Stimulated activated CD8-positive, alpha-beta memory T cell treated with anti-CD3 and anti-CD28 coated beads, Interleukin-7, amount 100 ng/mL, for 24 hours (primary cell): ENCODE results near the gene LAMB3.

Source experiments
- DNase-seq: peaks from one replicate; pipeline ENCODE4 v3.0.0-alpha.2; 2020; ENCODE audit warnings: low read depth

LAMB3 gene

DNA sequence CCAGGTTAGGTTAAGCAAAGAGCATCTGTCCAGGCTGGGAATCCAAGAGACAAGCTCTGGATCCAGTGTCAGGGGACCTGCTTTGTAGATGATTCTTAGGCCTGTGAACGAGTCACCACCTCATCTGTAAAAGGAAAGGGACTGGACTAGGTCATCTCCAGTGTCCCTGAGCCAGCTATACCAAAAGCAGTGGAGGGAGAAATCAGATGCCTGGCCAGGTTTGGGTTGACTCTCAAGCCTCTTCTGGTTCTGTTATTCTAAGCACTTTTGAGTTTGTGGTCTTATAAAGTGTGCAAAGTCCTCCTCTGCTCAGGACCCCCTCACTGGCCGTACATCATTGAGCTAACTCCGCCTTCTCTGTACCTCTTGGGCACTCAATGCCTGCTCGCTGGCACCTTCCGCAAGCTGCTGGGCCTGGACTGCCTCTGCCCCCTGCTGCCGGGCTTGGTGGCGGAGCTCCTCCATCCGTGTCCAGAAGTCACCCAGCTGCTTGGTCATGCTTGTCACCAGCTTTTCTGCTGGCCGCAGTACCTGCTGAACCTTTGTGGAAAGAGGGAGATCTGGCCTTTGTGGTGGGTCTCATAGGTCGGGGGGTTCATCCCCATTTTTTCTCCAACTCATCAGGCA is 35.1 kb downstream of the LAMB3 start:
- no peak for DNase-seq

DNA sequence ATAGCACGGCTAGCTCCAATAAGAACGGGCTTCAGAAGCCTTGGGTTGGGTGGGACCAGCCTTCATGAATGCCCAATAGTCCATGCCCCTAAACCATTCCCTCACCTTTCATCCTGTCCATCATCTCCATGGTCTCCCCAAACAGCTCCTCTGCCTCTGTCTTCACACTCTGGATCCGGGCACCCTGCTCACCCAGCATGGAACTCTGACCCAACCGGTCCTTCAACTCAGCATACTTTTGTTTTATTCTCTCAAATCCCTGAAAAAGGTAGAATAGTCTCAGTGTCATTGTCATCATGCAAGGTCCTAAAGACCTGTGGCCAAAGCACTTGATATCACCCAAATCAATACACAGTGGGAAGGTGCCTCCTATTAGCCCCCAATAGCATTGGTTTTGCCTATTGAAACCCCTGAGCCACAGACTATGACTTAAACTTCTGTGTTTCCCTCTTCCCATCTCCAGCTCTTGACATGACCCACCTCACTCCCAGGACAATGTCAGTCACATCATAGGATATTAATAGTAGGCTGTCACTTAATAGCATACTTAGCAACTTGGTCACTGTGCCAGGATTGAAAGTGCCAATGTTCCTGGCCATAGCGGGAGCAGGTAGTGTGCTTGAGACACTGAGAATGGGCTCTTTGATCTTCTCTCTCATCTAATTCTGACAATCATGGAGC is 35.7 kb downstream of the LAMB3 start:
- DNase-seq = no peak

DNA sequence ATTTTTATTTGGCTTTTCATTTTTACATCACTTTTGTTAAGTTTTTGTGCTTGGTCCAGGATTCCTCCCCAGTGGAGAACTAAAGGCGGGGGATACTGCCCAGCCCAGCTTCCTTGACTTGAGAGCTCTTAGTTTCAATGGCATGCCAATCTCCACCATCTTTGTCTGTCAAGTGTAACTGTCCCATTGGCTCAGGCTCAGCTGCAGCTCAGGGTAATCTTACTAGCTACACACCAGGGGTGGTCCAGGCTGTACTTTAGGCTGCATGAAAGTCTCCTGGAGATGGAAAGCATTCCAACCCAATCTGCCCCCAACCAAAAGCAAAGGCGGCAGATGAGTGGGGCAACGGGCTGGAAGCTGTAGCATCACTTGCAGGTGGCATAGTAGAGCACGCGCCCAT is 37.3 kb downstream of the LAMB3 start:
- DNase-seq = no peak

DNA sequence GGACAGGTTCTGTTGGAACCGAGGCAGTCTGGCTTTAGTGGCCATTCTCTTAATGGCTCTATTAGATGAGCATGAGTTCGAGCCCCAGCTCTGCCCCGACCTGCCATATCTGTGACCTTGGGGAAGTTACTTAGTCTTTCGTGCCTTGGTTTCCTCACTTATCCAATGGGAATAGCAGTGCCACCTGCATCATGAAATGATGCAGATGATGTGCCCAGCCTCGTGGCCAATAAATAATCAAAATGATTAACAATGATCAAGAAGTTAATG is 38.1 kb downstream of the LAMB3 start:
- DNase-seq = no peak

DNA sequence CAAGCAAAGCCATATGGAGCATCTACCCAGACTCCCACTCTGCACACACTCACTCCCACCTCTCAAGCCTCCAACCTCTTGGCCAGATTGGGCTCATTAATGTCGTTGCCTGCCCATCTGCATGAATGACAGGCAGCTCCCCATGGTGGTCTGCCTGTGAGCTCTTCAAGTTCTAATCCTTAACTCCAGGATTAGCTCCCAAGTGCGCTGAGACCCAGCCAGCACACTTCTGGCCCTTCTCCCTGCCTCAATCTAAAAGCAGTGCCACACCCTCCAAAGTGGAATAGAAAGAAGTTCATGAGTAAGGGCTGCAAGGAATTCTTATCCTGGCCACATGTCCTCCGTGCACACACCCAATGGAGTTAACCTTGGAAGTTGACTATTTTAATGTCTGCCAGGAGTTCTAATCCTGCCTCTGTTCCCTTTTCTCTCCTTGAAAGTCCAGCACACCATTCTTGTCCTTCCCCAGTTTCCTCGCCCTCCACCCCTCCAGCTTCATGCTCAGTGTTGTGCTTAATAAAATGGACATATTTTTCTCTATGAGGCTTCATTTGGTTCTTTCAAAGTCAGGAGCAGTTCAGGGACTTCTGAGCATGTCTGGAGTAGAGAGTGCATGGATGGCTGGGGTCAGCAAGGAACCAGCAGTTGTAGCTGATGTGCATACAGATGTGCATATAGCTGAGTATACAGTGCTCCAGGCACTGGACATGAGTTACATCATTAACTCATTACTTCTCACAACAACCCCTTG is 38.6 kb downstream of the LAMB3 start:
- no peak for DNase-seq

DNA sequence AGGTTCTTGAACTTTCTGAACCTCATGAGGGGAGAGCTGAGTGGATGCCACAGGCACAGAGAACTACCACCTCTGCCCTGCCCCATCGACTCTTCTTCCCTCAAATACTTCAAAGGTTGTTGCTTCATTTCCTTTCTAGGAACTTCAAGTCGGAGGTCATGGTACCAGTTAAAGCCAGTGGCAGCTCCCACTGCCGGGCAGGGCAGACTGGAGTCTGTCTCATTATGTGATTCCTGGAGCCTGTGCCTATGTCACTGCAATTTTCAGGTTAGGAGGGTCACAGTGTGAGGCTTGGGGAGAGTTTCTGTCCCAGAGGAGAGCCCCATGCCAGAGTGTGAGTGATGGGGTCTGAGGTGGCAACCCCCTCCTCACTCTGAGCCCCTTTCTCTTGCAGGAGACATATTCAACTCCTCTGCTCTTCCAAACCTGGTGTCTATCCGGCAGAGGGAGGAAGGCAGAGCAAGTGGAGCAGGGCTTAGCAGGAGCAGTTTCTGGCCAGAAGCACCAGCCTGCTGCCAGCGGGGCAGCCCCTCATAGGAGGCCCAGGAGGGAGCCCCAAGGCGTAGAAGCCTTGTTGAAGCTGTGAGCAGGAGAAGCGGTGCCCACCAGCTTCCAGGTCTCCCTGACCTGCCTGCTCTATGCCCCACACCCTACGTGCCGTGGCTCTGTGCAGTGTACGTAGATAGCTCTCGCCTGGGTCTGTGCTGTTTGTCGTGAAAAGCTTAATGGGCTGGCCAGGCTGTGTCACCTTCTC is 39.4 kb downstream of the LAMB3 start:
- DNase-seq = no peak

DNA sequence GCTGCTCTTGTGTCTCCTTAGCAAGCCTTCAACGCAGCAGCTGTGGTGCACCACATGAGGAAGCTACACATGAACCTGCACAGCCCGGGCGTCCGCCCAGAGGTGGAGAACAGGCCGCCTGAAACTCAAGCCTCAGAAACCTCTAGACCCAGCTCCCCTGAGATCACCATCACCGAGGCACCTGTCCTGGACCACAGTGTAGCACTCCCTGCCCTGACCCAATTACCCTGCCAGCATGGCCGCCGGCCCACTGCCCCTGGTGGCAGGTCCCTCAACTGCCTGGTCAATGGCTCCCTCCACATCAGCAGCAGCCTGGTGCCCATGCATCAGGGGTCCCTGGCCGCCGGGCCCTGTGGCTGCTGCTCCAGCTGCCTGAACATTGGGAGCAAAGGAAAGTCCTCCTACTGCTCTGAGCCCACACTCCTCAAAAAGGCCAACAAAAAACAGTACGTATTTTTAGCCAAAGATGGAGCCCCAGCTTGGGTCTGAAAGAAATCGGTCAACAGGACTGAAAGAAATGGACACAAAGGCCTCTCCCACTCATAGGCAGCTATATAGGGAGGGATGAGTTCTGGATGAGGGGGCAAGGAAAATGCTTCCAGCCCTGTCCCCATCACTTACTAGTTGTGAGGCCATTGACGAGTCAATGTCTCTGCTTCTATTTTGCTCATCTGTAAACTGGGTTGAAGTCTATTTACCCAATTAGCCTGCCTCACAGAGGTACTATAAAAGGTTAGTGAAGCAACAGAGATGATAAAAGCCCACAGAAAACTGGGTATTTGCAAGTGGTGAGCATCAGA is 40.3 kb downstream of the LAMB3 start:
- no peak for DNase-seq

DNA sequence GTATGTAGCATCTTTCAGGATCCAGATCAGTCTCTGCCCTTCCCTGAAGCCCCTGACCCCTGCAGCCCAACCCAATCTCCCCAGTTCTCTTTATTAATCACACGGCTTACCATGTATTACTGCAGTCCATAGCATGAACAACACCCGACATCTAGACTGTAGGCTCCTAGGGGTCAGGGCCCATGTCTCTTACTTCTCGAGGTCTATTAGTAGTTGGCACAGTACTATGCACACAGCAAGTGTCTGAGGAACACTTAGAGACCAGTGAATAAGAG is 41.7 kb downstream of the LAMB3 start:
- no peak for DNase-seq

DNA sequence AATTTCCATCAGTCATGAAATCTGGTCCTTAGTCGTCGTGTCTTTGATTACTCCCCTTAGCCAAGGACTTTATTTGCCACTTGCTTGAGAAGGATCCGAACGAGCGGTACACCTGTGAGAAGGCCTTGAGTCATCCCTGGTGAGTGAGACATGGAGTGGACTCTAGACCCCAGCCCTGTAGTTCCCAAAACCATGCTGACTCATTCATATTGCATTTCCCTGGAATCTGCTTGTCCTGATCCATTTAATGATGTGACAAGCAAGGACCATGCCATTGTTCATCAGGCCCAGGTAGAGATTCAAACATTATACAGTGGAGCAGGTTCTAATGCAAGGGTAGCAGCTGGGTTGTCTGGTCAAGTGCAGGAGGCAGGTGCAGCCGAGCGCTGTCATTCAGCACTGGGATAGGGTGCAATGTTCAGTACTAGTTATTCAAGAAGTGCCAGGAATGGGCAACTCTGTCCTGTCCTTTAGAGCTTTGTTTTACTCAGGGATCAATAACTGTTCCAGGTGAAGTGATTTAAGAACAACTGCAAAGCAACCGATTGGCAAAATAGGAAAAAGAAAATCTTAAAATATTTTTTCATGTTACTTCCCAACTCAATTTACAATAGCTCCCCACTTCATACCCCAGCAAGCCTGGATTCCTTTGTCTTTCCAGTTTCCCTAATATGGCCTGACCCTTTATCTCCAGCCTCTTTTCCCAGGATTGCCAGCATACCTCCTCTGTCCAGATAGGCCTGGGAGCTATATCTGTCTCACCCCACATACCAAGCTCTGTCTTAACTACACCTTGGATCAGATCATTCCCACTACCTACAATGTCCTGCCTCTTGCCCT is 42.2 kb downstream of the LAMB3 start:
- no peak for DNase-seq

DNA sequence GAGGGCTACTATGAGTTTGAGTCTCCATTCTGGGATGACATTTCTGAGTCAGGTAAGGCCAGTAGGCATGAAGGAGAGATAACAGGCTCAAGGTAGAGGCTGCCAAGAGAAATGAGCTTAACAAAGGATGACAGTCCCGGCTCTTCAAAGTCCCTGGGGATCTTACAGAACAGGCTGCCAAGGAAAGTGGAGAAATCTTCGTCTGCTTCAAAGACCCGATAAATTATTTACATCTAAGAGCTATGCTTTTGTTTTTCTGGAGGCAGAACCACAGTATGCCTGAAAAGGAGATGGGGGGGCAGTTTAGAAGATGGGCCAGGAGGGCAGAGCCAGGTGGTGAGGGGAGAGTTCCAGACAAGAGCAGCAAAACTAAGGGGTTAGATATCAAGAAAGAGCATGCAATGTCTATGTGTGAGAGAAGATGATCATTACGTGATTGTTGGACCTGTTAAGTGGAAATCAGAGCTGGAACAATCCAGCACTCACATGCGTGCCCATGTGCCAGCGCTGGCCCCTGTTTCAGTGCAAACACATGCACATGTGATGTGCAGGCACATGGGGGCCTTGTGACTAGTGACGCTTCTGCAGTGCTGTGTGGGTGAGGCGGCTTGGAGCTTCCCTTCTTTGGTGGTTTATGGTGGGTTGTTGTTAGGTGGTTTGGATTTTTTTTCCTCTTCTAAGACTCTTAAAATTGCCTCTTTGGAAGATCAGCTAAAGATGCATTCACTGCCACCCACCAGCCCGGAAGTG is 43.0 kb downstream of the LAMB3 start:
- DNase-seq = no peak

DNA sequence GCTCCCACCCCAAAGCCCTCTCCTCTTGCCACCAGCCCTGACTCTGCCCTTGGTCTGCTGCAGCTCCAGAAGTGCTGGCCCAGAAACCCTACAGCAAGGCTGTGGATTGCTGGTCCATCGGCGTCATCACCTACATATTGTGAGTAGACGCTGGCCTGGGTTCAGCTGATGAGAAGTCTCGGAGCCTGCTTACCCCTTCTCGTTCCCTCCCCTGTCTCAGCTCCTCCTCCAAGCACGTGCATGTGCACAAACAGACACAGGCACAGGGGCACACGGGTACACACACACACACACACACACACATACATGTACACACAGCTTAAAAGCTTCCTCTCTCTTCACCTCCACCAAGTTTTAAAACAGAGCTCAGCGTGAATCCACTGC is 44.4 kb downstream of the LAMB3 start:
- no peak for DNase-seq

DNA sequence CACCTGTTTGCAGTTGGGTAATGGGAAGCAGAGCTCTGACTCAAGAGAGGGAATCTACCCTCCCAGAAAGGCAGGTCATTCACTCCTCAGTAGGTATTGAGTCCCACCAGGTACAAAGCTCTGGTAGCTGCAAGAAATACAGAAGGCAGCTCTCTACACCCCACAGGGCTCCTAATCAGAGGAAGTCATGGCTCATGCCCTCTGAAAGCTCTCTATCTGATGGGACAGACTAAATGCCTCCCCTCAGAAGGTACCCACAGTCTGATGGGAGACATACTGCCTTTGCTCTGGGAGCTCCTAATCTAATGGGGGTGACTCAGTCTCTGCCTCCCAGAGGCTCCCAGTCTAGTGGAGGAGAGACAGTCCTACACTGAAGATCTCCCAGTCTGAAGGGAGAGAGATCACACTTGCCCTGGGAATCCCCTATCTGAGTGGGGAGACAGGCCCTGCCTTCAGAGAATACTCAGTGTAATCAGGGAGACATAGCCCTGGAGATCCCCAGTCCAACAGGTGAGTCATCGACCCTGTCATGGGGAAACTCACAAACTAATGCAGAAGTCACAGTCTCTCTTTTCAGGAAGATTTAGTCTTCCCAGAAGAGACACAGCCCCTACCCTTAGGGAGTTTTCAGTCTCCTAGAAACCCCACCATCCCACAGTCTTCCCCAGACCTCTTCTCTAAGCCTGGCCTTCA is 45.0 kb downstream of the LAMB3 start:
- DNase-seq = no peak

DNA sequence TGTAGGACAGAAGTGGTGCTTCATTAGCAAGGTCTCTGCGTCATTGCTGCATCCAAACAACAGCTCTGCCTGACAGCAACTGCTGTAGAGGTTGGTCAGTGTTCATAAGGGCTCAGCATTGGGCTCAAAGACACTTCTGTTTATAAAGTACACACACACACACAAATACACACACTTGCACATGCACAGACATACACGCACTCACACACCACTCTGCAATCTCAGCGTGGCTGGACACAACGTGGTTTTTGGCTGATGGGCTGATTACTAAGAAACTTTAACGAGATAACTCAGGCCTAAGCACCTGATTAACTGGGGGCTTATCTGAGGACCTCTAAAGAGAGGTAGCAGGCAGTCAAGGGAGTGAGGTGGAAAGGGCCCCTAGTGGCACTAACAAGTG is 48.3 kb downstream of the LAMB3 start:
- no peak for DNase-seq

DNA sequence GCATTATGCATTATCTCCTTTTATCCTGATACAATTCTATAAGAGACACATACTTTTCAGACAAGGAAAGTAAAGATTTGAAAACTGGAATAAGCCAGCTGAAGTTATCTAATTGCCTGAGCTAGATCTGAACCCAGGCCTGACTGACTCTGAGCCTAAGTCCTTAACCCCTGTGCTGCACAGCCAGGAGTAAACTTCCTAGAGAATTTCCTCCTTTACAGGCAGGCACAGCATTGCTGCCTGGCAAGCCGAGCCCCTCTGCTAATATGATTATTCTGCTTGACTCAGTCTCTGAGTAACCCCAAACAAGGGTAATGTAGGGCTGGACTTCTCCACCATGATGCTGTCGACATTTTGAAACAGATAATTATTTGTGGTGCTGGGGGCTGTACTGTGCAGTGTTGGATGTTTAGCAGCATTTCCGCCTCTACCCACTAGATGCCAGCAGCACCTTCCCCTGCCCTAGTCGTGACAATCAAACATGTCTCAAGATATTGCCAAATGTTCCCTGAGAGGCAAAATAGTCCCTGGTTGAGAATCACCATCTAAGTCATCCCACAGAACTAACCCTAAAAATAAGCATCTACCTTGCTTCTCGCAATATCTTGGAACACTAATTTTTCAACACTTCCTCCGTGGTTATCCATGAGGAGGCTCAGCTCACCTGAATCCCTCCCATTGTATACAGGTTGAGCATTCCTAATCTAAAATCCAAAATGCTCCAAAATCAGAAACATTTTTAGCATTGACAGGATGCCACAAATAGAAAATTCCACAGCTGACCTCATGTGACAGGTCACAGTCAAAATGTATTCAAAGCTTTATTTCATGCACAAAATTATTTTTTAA is 50.2 kb downstream of the LAMB3 start:
- no peak for DNase-seq

DNA sequence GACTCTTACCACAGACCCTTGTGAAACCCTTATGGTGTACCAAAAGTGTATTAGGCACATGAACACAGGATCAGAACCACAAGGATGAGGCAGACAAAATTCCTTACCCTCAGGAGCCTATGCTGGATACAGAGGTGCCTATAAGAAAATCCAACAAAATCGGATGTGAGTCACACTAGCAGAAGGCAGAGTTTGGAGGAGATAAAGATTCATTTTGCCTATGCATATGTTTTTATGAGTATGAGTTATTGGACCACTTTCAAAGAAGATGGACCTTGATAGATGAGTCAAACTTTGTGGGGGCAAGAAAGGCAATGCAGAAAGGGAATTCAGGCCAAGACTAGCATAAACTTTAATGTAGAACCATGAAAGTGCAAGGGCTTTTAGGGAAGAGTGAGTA is 51.7 kb downstream of the LAMB3 start:
- DNase-seq = no peak

DNA sequence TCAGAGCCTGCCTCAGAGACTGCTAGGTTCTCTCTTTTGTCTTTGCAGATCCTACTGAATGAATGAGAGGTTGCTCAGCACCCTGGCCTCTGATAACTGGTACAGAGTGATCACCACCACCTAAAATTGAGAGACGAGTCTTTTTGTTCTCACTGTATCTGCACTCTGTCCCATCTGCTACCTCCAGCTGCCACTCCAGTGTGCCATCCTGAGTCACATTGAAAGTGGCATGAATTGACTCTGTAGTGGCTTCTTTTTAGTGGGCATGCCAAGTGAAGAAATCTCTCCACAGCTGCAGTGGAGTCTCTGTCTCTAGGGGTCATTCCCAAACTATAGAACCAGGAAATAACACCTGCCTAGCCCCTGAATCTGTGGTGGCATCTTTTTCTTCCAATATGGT is 54.0 kb downstream of the LAMB3 start:
- DNase-seq = no peak

DNA sequence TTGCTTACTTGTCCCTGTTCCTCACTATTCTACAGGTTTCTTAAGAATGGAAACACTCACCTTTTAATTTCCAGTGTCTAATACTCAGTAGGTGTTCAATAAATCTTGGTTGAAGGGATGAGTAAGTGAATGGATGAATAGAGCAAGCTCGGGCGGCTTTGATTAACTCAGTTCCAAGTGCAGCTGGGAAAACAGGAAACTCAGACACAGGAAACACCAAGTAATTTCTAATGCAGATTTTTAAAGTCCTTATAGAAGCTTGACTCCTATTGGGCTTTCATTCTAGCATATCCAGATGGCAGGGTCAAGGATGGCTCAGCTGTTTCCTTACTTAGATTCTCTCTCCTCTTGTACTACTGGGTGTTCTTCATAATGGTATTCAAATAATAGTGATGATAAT is 54.7 kb downstream of the LAMB3 start:
- DNase-seq = no peak

DNA sequence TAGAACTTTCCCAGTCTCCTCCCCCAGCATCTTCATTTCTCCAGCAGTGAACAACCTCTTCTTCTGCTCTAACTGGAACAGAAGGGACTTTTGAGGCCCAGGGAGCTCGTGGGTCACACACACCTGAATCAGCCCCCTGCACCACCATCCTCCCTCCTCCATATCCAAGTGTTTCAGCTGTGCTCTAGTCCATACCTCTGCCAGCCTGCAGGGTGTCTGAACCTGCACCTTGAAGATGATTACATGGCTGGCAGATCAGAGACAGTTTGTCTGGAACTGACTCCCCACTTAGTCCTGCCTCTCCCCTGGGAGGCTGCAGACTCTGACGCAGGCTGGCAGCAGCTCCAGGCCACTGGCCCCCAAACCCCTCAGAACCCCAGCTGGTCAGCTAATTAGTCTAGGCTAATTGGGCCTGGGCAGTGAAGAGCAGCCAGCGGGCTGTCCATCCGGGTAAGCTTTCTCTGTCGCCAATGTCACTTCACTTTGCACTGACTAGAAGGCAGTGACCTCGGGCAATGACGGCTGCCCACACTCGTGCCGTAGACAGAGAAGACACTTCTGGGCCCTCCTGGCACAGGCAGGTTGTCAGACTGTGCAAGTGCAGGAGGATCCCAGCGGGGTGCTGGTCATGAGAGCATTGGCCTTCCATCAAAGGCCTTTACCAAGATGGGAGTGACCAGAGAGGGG is 56.5 kb downstream of the LAMB3 start:
- DNase-seq = no peak

DNA sequence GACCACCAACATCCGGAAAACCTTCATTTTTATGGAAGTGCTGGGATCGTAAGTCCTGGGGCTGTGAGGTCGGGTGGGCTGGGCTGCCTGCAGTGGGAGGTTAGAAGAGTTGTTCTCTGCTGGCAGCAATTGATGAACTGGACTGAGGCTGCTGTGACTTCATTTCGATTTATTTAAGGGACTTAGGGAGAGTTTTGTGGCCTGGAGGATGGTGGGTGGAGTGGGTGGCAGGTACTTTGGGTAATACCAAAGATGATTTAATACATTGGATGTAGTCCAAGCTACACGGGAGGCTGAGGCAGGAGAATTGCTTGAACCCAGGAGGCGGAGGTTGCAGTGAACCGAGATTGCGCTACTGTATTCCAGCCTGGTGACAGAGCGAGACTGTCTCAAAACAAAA is 57.2 kb downstream of the LAMB3 start:
- no peak for DNase-seq
